ENCODE results near the gene FNDC4.

DNA sequence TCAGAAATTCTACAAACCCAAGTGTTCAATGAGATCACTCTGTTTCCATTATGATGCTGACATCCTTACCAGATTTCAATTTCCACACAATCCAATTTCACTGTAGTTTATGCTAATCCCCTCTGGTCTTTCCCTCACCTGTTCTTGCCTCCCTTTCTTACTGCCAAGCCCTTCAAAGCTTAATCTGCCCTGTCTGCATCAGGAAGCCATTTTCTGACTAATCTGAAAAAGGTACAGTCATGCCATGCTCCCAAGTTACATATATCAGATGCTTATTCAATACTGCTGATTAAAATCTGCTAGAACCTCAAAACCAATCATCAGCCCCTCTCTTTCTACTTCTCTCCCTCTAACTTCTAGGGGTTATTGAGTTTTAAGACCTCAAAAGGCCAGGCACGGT is 43.9 kb downstream of the FNDC4 start:
- TF ChIP-seq, protein P1, sequence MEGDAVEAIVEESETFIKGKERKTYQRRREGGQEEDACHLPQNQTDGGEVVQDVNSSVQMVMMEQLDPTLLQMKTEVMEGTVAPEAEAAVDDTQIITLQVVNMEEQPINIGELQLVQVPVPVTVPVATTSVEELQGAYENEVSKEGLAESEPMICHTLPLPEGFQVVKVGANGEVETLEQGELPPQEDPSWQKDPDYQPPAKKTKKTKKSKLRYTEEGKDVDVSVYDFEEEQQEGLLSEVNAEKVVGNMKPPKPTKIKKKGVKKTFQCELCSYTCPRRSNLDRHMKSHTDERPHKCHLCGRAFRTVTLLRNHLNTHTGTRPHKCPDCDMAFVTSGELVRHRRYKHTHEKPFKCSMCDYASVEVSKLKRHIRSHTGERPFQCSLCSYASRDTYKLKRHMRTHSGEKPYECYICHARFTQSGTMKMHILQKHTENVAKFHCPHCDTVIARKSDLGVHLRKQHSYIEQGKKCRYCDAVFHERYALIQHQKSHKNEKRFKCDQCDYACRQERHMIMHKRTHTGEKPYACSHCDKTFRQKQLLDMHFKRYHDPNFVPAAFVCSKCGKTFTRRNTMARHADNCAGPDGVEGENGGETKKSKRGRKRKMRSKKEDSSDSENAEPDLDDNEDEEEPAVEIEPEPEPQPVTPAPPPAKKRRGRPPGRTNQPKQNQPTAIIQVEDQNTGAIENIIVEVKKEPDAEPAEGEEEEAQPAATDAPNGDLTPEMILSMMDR (IDR thresholded peaks at IDR 0.05; ENCODE audit: poor library complexity, severe bottlenecking), result no peak
- TF ChIP-seq EZH2 (IDR thresholded peaks at IDR 0.05; ENCODE audit: borderline replicate concordance, insufficient read depth, low read length, poor library complexity, severe bottlenecking) (no peak), POLR2AphosphoS5 (IDR thresholded peaks at IDR 0.05) (no peak)
- TF ChIP-seq, protein P2, sequence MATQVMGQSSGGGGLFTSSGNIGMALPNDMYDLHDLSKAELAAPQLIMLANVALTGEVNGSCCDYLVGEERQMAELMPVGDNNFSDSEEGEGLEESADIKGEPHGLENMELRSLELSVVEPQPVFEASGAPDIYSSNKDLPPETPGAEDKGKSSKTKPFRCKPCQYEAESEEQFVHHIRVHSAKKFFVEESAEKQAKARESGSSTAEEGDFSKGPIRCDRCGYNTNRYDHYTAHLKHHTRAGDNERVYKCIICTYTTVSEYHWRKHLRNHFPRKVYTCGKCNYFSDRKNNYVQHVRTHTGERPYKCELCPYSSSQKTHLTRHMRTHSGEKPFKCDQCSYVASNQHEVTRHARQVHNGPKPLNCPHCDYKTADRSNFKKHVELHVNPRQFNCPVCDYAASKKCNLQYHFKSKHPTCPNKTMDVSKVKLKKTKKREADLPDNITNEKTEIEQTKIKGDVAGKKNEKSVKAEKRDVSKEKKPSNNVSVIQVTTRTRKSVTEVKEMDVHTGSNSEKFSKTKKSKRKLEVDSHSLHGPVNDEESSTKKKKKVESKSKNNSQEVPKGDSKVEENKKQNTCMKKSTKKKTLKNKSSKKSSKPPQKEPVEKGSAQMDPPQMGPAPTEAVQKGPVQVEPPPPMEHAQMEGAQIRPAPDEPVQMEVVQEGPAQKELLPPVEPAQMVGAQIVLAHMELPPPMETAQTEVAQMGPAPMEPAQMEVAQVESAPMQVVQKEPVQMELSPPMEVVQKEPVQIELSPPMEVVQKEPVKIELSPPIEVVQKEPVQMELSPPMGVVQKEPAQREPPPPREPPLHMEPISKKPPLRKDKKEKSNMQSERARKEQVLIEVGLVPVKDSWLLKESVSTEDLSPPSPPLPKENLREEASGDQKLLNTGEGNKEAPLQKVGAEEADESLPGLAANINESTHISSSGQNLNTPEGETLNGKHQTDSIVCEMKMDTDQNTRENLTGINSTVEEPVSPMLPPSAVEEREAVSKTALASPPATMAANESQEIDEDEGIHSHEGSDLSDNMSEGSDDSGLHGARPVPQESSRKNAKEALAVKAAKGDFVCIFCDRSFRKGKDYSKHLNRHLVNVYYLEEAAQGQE (IDR thresholded peaks at IDR 0.05; ENCODE audit: borderline replicate concordance), result no peak
